Adrenal gland (tissue), 12 donors: ENCODE results near the gene USP3. TPM values are rescaled to one million over a fixed set of nuclear protein-coding genes. Genes with fewer than 3 reads are reported as not detected.
A peak's percentile ranks its signal among the peaks of the same experiment; 100 is the strongest.

ENCODE experiments used
- DNase-seq, 7 donors: peaks; one replicate each; pipeline ENCODE4 v3.0.0-alpha.2; 2019 to 2020
- H3K27ac ChIP-seq, 5 donors: fragments of 200-600 bp; sonication (generic) in 4 of 5; 1 replicate in 3 of 5; 2 replicates in 2 of 5; pipeline versions ENCODE4 v1.5.1 to v1.8.0; 2016 to 2020; ENCODE audit warnings: mild to moderate bottlenecking in 1 of 5
- H3K27me3 ChIP-seq: fragments of 200-600 bp; 2 replicates; pipeline ENCODE4 v1.8.0; 2021
- H3K36me3 ChIP-seq, 2 donors: fragments of 200-600 bp; replicated peaks in 1 of 2; 1 replicate in 1 of 2; 2 replicates in 1 of 2; pipeline versions ENCODE4 v1.5.1 to v1.8.0; 2018 to 2022
- H3K4me1 ChIP-seq, 2 donors: fragments of 200-600 bp; replicated peaks in 1 of 2; 1 replicate in 1 of 2; 2 replicates in 1 of 2; pipeline versions ENCODE4 v1.5.1 to v1.8.0; 2018 to 2021
- H3K4me3 ChIP-seq, 4 donors: fragments of 200-600 bp; sonication (generic) in 3 of 4; one replicate each; pipeline ENCODE4 v1.5.1; 2016 to 2018
- H3K9me3 ChIP-seq, 3 donors: fragments of 200-600 bp; sonication (generic) in 1 of 3; replicated peaks in 1 of 3; 1 replicate in 2 of 3; 2 replicates in 1 of 3; pipeline versions ENCODE4 v1.5.1 to v1.8.0; 2016 to 2021
- POLR2A ChIP-seq, 2 donors: fragments of 450-650 bp; IDR thresholded peaks; one replicate each; pipeline ENCODE4 v1.6.1; 2017; ENCODE audit warnings: antibody characterized with exemption in 2 of 2, mild to moderate bottlenecking in 2 of 2, moderate library complexity in 1 of 2
- WGBS, 4 donors: extraction: QIAGEN DNeasy Blood & Tissue Kit in 2 of 4; methylation state at CpG; one replicate each; pipeline versions ENCODE4 v1.1.5 to v1.1.7; 2013 to 2017; 5-methylcytosine and 5-hydroxymethylcytosine counted together
- intact Hi-C, 2 donors: fragments of 100-400 bp; cut with DNase I; formaldehyde crosslinking; loops; one replicate each; pipeline versions ENCODE4 v1.14.1 to v1.15.0; 2022 to 2023
- polyA plus RNA-seq, 3 donors: library from polyadenylated mRNA; stranded (reverse); fragments of 200-250 nt in 2 of 3; fragments of 350-450 nt in 1 of 3; fragmentation: Illumina TruSeq in 1 of 3; extraction: RNeasy Lipid Tissue Mini Kit (QIAGEN cat#74804) in 1 of 3; gene quantifications; one replicate each; pipeline ENCODE4 v1.2.3, GENCODE V29; 2013 to 2014
- total RNA-seq, 9 donors: library from RNA; depleted of rRNA in 4 of 9; stranded (reverse); fragments of >200 nt in 4 of 9; fragments of 120-200 nt in 1 of 9; fragmentation: NEBNext Ultra II Directional in 1 of 9; extraction: Animal tissue kit (Norgen Biotek cat#: 25700) in 1 of 9; gene quantifications; one replicate each; pipeline versions ENCODE4 v1.1.0 to v1.2.4, GENCODE V29; 2013 to 2023
- TF ChIP-seq, protein P1 (sequence below), 6 experiments: fragments of 450-650 bp in 4 of 6; fragments of 200-600 bp in 2 of 6; sonication (generic) in 1 of 6; IDR thresholded peaks; 1 replicate in 5 of 6; 2 replicates in 1 of 6; pipeline versions ENCODE4 v1.5.1 to v1.8.0; 2016 to 2021; ENCODE audit warnings: antibody characterized with exemption in 6 of 6, mild to moderate bottlenecking in 2 of 6, moderate library complexity in 1 of 6
- donor health status: healthy with polysubstance abuse.
- donor health status: Bipolar disorder and iron deficiency.
- donor health status: DM: yes; HTN: yes; CAD: no.
- donor health status: DM: no; HTN: no; CAD: no.
- donor health status: DM: no; HTN: no; CAD: no.
- donor health status: DM: yes; HTN: yes; CAD: no.

USP3 gene
- total and polyA plus RNA-seq, 12 donors = 23.0 to 55.0 (median 35.5) TPM

DNA sequence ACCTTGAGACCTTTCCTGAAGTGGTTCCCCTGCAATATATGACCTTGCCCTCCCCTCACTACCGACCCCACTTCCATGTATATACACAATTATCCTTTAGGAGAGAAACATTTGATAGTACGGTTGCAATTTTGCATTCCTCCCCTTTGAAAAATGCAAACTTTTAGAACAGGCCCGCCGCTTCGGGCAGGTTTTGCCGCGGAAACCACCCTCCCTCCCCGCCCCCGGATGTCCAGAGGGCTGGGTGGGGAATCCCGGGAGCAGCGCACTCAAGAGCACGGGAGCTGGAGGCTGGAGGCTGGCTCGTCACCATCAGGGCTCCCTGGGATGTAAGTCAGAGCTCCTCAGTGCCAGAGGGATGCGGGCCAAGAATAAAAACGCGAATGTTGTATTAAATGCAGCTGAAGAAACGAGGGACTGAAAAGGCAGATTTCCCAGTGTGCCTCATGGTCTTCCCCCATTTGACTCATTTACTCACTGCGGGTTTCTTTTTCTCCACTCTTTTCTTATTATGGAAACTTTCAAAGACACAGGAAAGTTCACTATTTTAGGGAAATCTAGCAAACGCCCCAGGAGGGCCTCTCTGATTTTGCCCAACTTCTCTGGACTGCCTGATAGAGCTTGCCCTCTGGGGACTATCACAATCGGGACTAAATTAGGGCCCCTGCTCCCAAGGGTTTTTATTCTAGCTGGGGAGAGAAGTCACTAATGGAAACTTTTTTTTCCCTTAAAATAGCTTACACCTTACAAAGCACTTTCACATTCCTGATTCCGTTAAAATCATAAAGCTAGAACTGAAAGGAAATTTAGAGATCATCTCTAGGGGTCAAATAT is 2.9 kb upstream of the USP3 start:
- TF ChIP-seq, protein P1, sequence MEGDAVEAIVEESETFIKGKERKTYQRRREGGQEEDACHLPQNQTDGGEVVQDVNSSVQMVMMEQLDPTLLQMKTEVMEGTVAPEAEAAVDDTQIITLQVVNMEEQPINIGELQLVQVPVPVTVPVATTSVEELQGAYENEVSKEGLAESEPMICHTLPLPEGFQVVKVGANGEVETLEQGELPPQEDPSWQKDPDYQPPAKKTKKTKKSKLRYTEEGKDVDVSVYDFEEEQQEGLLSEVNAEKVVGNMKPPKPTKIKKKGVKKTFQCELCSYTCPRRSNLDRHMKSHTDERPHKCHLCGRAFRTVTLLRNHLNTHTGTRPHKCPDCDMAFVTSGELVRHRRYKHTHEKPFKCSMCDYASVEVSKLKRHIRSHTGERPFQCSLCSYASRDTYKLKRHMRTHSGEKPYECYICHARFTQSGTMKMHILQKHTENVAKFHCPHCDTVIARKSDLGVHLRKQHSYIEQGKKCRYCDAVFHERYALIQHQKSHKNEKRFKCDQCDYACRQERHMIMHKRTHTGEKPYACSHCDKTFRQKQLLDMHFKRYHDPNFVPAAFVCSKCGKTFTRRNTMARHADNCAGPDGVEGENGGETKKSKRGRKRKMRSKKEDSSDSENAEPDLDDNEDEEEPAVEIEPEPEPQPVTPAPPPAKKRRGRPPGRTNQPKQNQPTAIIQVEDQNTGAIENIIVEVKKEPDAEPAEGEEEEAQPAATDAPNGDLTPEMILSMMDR (IDR thresholded peaks at IDR 0.05) = no peak
- TF ChIP-seq POLR2A (IDR thresholded peaks at IDR 0.05) = peak in 1 of 2 donors; percentile 43
- Histone ChIP-seq H3K9me3 (no peaks in the 10 kb centered on the region), H3K4me1 (peaks cover 28 to 41% of the 10 kb centered on the region in 2 donors), H3K27me3 (no peaks in the 10 kb centered on the region), H3K27ac (peak overlapping the region in 4 of 5 donors; percentile 72 to 100 (median 99)), H3K36me3 (no peaks in the 10 kb centered on the region), H3K4me3 (peak overlapping the region in 2 of 4 donors; percentile 8 to 34)
- 6 to 27% (median 17%) methylated on average over 21 of the region's 21 CpGs for WGBS, 4 donors
- DNase-seq = peak; percentile 77 to 90 (median 85)
- intact Hi-C loops = loop anchor here in 1 of 2 donors (10.0 kb wide), 1 partner anchor 53 kb away; no protein-coding TSS in a partner anchor

DNA sequence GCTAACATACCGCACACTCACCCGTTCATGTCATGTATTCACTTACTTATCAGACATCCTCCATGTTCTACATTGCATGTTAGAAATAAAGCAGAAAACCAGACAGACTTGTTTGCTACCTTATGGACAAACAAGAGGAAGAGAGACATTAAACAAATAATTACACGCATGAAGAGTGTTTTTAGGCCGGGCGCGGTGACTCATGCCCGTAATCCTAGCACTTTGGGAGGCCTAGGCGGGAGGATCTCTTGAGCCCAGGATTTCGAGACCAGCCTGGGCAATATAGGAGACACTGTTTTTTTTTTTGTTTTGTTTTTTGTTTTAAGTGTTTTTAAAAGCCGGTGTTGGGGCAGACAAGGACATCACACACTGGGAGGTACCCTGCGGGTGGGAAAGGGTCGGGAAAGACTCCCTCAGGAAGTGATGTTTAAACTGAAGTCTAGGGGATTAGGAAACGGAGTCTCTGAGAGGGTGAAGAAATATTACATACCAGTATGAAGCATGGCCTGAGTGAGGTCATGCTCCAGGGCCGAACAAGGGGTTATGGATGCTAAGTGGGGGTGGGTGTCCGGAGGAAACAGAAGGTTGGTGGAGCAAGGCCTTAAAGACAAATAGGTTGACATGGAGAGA is 2.1 kb upstream of the USP3 start:
- H3K4me1 ChIP-seq = peaks cover 28 to 48% of the 10 kb centered on the region in 2 donors
- WGBS, 4 donors = 76 to 83% (median 83%) methylated on average over 15 of the region's 15 CpGs
- H3K27ac ChIP-seq = peak overlapping the region in 4 of 5 donors; percentile 72 to 100 (median 99)
- no peaks in the 10 kb centered on the region for H3K27me3 ChIP-seq
- intact Hi-C loops = loop anchor here in 1 of 2 donors (10.0 kb wide), 1 partner anchor 53 kb away; no protein-coding TSS in a partner anchor
- TF ChIP-seq, protein P1 (IDR thresholded peaks at IDR 0.05) = no peak
- no peak for TF ChIP-seq POLR2A (IDR thresholded peaks at IDR 0.05)
- no peaks in the 10 kb centered on the region for H3K9me3 ChIP-seq
- no peak for DNase-seq
- H3K36me3 ChIP-seq = no peaks in the 10 kb centered on the region
- H3K4me3 ChIP-seq = no peak overlapping the region

DNA sequence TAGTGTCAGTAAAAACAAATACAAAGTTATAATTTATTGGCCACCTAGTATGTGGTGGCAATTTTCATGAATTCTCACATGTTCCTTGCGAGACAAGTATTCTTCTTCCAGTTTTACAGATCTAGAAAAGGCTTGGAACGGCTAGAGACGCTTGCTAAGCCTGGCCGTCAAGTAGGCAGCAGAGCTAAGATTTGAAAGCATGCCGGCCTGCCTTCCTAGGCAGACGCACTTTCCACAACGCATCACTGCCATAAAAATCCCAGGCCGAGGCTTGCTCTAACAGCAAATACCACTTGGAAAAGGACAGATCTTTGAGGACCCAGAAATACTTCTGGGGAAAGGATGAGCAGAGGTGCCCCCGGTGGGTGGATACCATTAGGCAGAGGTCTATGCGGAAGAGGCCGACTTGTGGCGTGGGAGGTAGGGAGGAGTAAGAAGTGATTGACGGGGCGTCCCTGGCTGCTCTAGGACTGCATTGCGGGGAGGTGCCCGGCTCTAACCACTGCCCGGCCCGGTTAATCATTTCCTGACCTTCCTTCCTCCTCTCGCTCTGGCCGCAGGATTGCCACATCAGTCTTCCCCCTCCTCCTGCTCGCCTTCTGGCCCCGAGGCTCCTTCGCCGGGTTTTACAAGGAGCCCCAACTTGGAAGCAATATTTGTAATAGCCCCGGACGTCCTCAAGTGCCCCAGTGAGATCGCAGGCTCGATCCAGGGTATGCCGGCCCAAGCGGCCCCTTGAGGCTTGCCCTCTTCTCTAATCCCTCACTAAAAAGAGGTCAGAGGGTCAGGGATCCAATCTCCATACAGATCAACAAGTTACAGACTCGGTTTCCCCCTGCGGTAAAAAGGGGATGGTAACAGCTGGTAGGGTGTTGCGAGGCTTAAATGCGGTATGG is 1.3 kb upstream of the USP3 start:
- intact Hi-C loops = loop anchor here in 1 of 2 donors (10.0 kb wide), 1 partner anchor 52 kb away; no protein-coding TSS in a partner anchor
- peaks cover 28 to 52% of the 10 kb centered on the region in 2 donors for H3K4me1 ChIP-seq
- 21 to 28% (median 22%) methylated on average over 27 to 34 of the region's 34 CpGs for WGBS, 4 donors
- no peaks in the 10 kb centered on the region for H3K9me3 ChIP-seq
- DNase-seq = peak; percentile 76 to 95 (median 94)
- peak overlapping the region; percentile 18 to 97 (median 42) for H3K4me3 ChIP-seq
- no peaks in the 10 kb centered on the region for H3K36me3 ChIP-seq
- TF ChIP-seq, protein P1 (IDR thresholded peaks at IDR 0.05) = peak in 1 of 6 experiments; percentile 8
- peak; percentile 73 for TF ChIP-seq POLR2A (IDR thresholded peaks at IDR 0.05)
- H3K27ac ChIP-seq = peak overlapping the region; percentile 98 to 100 (median 100)
- no peaks in the 10 kb centered on the region for H3K27me3 ChIP-seq
